ENCODE measurements around the gene PYGM.

The PYGM gene

GRCh38 chr11:64776875-64777274 lies 17.1 kb upstream of the PYGM start:
- TF ChIP-seq SIN3A (IDR thresholded peaks at IDR 0.05; ENCODE audit: borderline replicate concordance, insufficient read depth, low read length) (no peak), FOXP2 (optimal IDR thresholded peaks at IDR 0.05; ENCODE audit: borderline replicate concordance, extremely low read depth, extremely low read length, insufficient read depth) (no peak), TAF1 (IDR thresholded peaks at IDR 0.05; ENCODE audit: borderline replicate concordance, insufficient read depth, low read length) (no peak), REST (IDR thresholded peaks at IDR 0.05; ENCODE audit: insufficient read depth in 1 of 2, low read depth in 2 of 2, low read length in 2 of 2) (no peak), POLR2AphosphoS5 (IDR thresholded peaks at IDR 0.05; ENCODE audit: low read depth, low read length) (no peak)

- TF ChIP-seq TAF1 (IDR thresholded peaks at IDR 0.05; ENCODE audit: borderline replicate concordance, insufficient read depth, low read length) = no peak
- TF ChIP-seq REST (IDR thresholded peaks at IDR 0.05; ENCODE audit: insufficient read depth in 1 of 2, low read depth in 2 of 2, low read length in 2 of 2) = no peak
- TF ChIP-seq FOXP2 (optimal IDR thresholded peaks at IDR 0.05; ENCODE audit: borderline replicate concordance, extremely low read depth, extremely low read length, insufficient read depth) = no peak
- no peak for TF ChIP-seq SIN3A (IDR thresholded peaks at IDR 0.05; ENCODE audit: borderline replicate concordance, insufficient read depth, low read length)
- TF ChIP-seq POLR2AphosphoS5 (IDR thresholded peaks at IDR 0.05; ENCODE audit: low read depth, low read length) = no peak
Measured at GRCh38 chr11:64776425-64776824, 16.7 kb upstream of the PYGM start.

- TF ChIP-seq FOXP2 (optimal IDR thresholded peaks at IDR 0.05; ENCODE audit: borderline replicate concordance, extremely low read depth, extremely low read length, insufficient read depth) = no peak
Measured at GRCh38 chr11:64774144-64774543, 14.4 kb upstream of the PYGM start.

GRCh38 chr11:64772303-64773018 lies 12.7 kb upstream of the PYGM start:
- no peak for TF ChIP-seq TAF1 (IDR thresholded peaks at IDR 0.05; ENCODE audit: borderline replicate concordance, insufficient read depth, low read length)
- TF ChIP-seq FOXP2 (optimal IDR thresholded peaks at IDR 0.05; ENCODE audit: borderline replicate concordance, extremely low read depth, extremely low read length, insufficient read depth) = no peak
- TF ChIP-seq SIN3A (IDR thresholded peaks at IDR 0.05; ENCODE audit: borderline replicate concordance, insufficient read depth, low read length) = no peak
- no peak for TF ChIP-seq REST (IDR thresholded peaks at IDR 0.05; ENCODE audit: insufficient read depth in 1 of 2, low read depth in 2 of 2, low read length in 2 of 2)
- no peak for TF ChIP-seq POLR2AphosphoS5 (IDR thresholded peaks at IDR 0.05; ENCODE audit: low read depth, low read length)

- no peak for TF ChIP-seq TAF1 (IDR thresholded peaks at IDR 0.05; ENCODE audit: borderline replicate concordance, insufficient read depth, low read length)
- TF ChIP-seq REST (IDR thresholded peaks at IDR 0.05; ENCODE audit: insufficient read depth in 1 of 2, low read depth in 2 of 2, low read length in 2 of 2) = no peak
- no peak for TF ChIP-seq SIN3A (IDR thresholded peaks at IDR 0.05; ENCODE audit: borderline replicate concordance, insufficient read depth, low read length)
- TF ChIP-seq FOXP2 (optimal IDR thresholded peaks at IDR 0.05; ENCODE audit: borderline replicate concordance, extremely low read depth, extremely low read length, insufficient read depth) = no peak
- TF ChIP-seq POLR2AphosphoS5 (IDR thresholded peaks at IDR 0.05; ENCODE audit: low read depth, low read length) = no peak
Measured at GRCh38 chr11:64771861-64772260, 12.1 kb upstream of the PYGM start.

Measured in PFSK-1 (cell line).